OCI-LY7 (cell line): ENCODE results near the gene UBN1. TPM values are rescaled to one million over a fixed set of nuclear protein-coding genes. Genes with fewer than 3 reads are reported as not detected.

ENCODE experiments used
- BruUV-seq: library from RNA; stranded (reverse); fragments of 400-500 nt; replicated peaks from 2 replicates; lab custom pipeline; 2021; lab: Mats Ljungman, UMichigan
- CTCF ChIA-PET: fragments of 300-600 bp; sonication (Branson Sonifier 250); formaldehyde crosslinking; loops from one replicate; lab custom pipeline; 2022; ENCODE audit warnings: antibody characterized with exemption; ENCODE audit not compliant: unreplicated experiment; lab: Charles Lee
- POLR2A ChIA-PET: fragments of 300-600 bp; sonication (Branson Sonifier 250); formaldehyde crosslinking; loops from one replicate; lab custom pipeline; 2022; ENCODE audit warnings: antibody characterized with exemption; lab: Charles Lee
- DNase-seq: peaks from one replicate; pipeline ENCODE4 v3.0.0-alpha.2; 2015; ENCODE audit warnings: low spot score
- H2AFZ ChIP-seq: fragments of 200-600 bp; sonication (generic), shearing (Covaris generic); 2 replicates; pipeline ENCODE4 v1.6.1; 2014; ENCODE audit warnings: mild to moderate bottlenecking, antibody characterized with exemption, low read length, moderate library complexity
- H3K27ac ChIP-seq: fragments of 200-600 bp; sonication (generic); 2 replicates; pipeline ENCODE4 v1.5.1; 2014; ENCODE audit warnings: mixed run types, low read depth, mild to moderate bottlenecking, moderate library complexity, low read length, inconsistent platforms; ENCODE audit not compliant: poor library complexity, severe bottlenecking
- H3K36me3 ChIP-seq: fragments of 200-600 bp; sonication (generic); 2 replicates; pipeline ENCODE4 v1.6.1; 2014; ENCODE audit warnings: mild to moderate bottlenecking, antibody characterized with exemption, low read length, moderate library complexity, mixed read lengths; ENCODE audit not compliant: insufficient read depth
- H3K4me1 ChIP-seq: fragments of 200-600 bp; sonication (generic); 2 replicates; pipeline ENCODE4 v1.5.1; 2014; ENCODE audit warnings: mild to moderate bottlenecking, low read length; ENCODE audit not compliant: insufficient read depth, poor library complexity, severe bottlenecking
- H3K4me2 ChIP-seq: fragments of 200-600 bp; sonication (generic); 2 replicates; pipeline ENCODE4 v1.6.1; 2014; ENCODE audit warnings: mild to moderate bottlenecking, low read length
- H3K4me3 ChIP-seq: fragments of 200-600 bp; sonication (generic); 2 replicates; pipeline ENCODE4 v1.5.1; 2014; ENCODE audit warnings: mild to moderate bottlenecking, low read depth, low read length; ENCODE audit not compliant: poor library complexity, severe bottlenecking
- H3K79me2 ChIP-seq: fragments of 200-600 bp; sonication (generic); 2 replicates; pipeline ENCODE4 v1.6.1; 2016; ENCODE audit warnings: low read depth, mild to moderate bottlenecking, low read length, moderate library complexity, mixed read lengths; ENCODE audit not compliant: insufficient read depth
- H3K9me2 ChIP-seq: fragments of 200-600 bp; sonication (generic); 2 replicates; pipeline ENCODE4 v1.6.1; 2016; ENCODE audit warnings: mild to moderate bottlenecking, low read length, mixed read lengths; ENCODE audit not compliant: insufficient read depth
- H3K9me3 ChIP-seq: fragments of 200-600 bp; sonication (generic); 2 replicates; pipeline ENCODE4 v1.6.1; 2014; ENCODE audit warnings: mild to moderate bottlenecking, mixed run types, low read length, mixed read lengths
- H4K20me1 ChIP-seq: fragments of 200-600 bp; sonication (generic); 2 replicates; pipeline ENCODE4 v1.6.1; 2014; ENCODE audit warnings: mild to moderate bottlenecking, antibody characterized with exemption, low read length, moderate library complexity, mixed read lengths; ENCODE audit not compliant: insufficient read depth
- CTCF ChIP-seq: fragments of 200-600 bp; sonication (generic); conservative IDR thresholded peaks from 2 replicates; pipeline ENCODE4 v1.5.1; 2014; ENCODE audit warnings: mild to moderate bottlenecking, antibody characterized with exemption, low read length, moderate library complexity, mixed read lengths
- EZH2phosphoT487 ChIP-seq: fragments of 200-600 bp; sonication (generic); IDR thresholded peaks from 2 replicates; pipeline ENCODE4 v1.6.1; 2018; ENCODE audit warnings: low read depth, borderline replicate concordance, mild to moderate bottlenecking, mixed run types, antibody characterized with exemption, low read length, moderate library complexity, mixed read lengths
- intact Hi-C: fragments of 100-400 bp; cut with micrococcal nuclease; formaldehyde crosslinking; loops from one replicate; pipeline ENCODE4 v1.10.0; 2022; ENCODE audit not compliant: unreplicated experiment
- total RNA-seq, 2 experiments: library from RNA; depleted of rRNA in 1 of 2; stranded (reverse); fragments of >200 nt in 1 of 2; shearing (Covaris generic) in 1 of 2; gene quantifications; 2 replicates each; pipeline ENCODE4 v1.2.3, GENCODE V29; 2014 to 2022

Gene UBN1
- total RNA-seq, 2 experiments from 2014 or later: 37.2 to 53.0 TPM

GRCh38 chr16:4882000-4882632 lies 34.8 kb downstream of the UBN1 start:
- no peak overlapping the region for H2AFZ ChIP-seq
- no peaks in the 10 kb centered on the region for H3K4me1 ChIP-seq
- H3K4me3 ChIP-seq: no peak overlapping the region
- H3K27ac ChIP-seq: no peak overlapping the region
- TF ChIP-seq CTCF (no peak), EZH2phosphoT487 (no peak)
- H4K20me1 ChIP-seq: no peaks in the 10 kb centered on the region
- H3K9me2 ChIP-seq: no peaks in the 10 kb centered on the region
- no peaks in the 10 kb centered on the region for H3K79me2 ChIP-seq
- no peak for DNase-seq
- intact Hi-C loops: no loop called here
- BruUV-seq: no TSS peak
- no peak overlapping the region for H3K4me2 ChIP-seq
- ChIA-PET CTCF (no interaction called here), POLR2A (no interaction called here)
- no peaks in the 10 kb centered on the region for H3K9me3 ChIP-seq
- H3K36me3 ChIP-seq: peaks cover 81% of the 10 kb centered on the region

DNA sequence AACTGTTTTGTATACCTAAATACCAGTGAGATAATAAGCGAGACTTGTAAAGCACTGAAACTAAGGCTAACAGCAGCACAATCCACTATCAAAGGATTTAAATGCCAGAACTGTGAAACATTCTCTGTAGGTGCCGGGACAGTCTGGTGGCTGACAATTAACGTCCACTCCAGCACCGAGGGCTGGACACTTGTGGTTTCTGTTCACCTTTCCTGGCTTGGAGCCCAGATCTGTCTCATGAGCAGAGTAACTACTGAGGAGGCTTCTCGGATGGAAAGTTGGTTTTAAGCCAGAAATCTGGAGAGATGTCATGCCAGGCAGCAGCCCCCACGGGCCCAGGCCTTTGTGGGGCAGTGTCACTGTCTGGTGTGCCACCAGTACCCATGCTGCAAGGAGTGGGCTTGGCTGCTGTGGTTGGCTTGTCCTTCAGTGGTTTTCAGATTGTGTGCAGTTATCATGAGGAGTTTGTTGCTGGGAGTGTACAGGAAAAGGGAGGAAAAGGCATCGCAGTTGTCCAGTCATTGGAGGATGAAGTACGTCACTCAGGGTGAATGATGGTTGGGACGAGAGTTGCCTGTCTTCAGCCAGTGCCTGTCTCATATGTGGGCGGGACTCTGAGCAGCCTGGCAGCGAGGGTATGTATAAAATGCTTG lies 35.5 kb downstream of the UBN1 start:
- Histone ChIP-seq H3K9me2 (no peaks in the 10 kb centered on the region), H3K27ac (no peak overlapping the region), H2AFZ (no peak overlapping the region), H3K4me3 (no peak overlapping the region), H3K9me3 (no peaks in the 10 kb centered on the region), H3K4me1 (no peaks in the 10 kb centered on the region), H3K79me2 (no peaks in the 10 kb centered on the region), H3K36me3 (peaks cover 74% of the 10 kb centered on the region), H3K4me2 (no peak overlapping the region), H4K20me1 (no peaks in the 10 kb centered on the region)
- DNase-seq: no peak
- no TSS peak for BruUV-seq
- intact Hi-C loops: no loop called here
- POLR2A ChIA-PET: no interaction called here
- CTCF ChIA-PET: no interaction called here
- TF ChIP-seq CTCF: no peak
- TF ChIP-seq EZH2phosphoT487: no peak

GRCh38 chr16:4883501-4883900 lies 36.2 kb downstream of the UBN1 start:
- Histone ChIP-seq H3K4me3 (no peak overlapping the region), H4K20me1 (no peaks in the 10 kb centered on the region), H3K9me3 (no peaks in the 10 kb centered on the region), H3K27ac (no peak overlapping the region), H3K36me3 (peaks cover 67% of the 10 kb centered on the region), H3K9me2 (no peaks in the 10 kb centered on the region), H3K4me2 (no peak overlapping the region), H3K79me2 (no peaks in the 10 kb centered on the region), H2AFZ (no peak overlapping the region), H3K4me1 (no peaks in the 10 kb centered on the region)
- ChIA-PET CTCF (no interaction called here), POLR2A (no interaction called here)
- no peak for DNase-seq
- intact Hi-C loops: no loop called here
- no TSS peak for BruUV-seq
- TF ChIP-seq CTCF: no peak
- no peak for TF ChIP-seq EZH2phosphoT487
